Right kidney (tissue), 1 donor: ENCODE measurements around the gene PRDX5.
"Not testable (repeated sequence)": the region's sequence is repeated elsewhere in the genome, so short reads cannot be mapped to it uniquely, and the experiment has no call there.

ENCODE experiments used
- DNase-seq: peaks from one replicate; pipeline ENCODE4 v3.0.0-alpha.2; 2016

The PRDX5 gene

GRCh38 chr11:64322925-64323260 lies 5.0 kb downstream of the PRDX5 start:
- DNase-seq, result no peak

GRCh38 chr11:64323373-64323772 lies 5.5 kb downstream of the PRDX5 start:
- DNase-seq, result no peak

GRCh38 chr11:64323984-64324383 lies 6.1 kb downstream of the PRDX5 start:
- not testable (repeated sequence) for DNase-seq

GRCh38 chr11:64324692-64325469 lies 7.0 kb downstream of the PRDX5 start:
- DNase-seq, result no peak

- no peak for DNase-seq
Observed at GRCh38 chr11:64327375-64327774, 9.5 kb downstream of the PRDX5 start.

GRCh38 chr11:64327993-64328392 lies 10.1 kb downstream of the PRDX5 start:
- no peak for DNase-seq

GRCh38 chr11:64330888-64331287 lies 13.0 kb downstream of the PRDX5 start:
- no peak for DNase-seq

- no peak for DNase-seq
Observed at GRCh38 chr11:64331569-64332371, 13.8 kb downstream of the PRDX5 start.

- no peak for DNase-seq
Observed at GRCh38 chr11:64333556-64333955, 15.6 kb downstream of the PRDX5 start.

- DNase-seq, result no peak
Observed at GRCh38 chr11:64334764-64335735, 17.1 kb downstream of the PRDX5 start.

GRCh38 chr11:64337538-64338249 lies 19.8 kb downstream of the PRDX5 start:
- DNase-seq, result no peak

GRCh38 chr11:64338716-64339115 lies 20.8 kb downstream of the PRDX5 start:
- no peak for DNase-seq

GRCh38 chr11:64339286-64339685 lies 21.4 kb downstream of the PRDX5 start:
- no peak for DNase-seq

- no peak for DNase-seq
Observed at GRCh38 chr11:64339754-64340408, 22.0 kb downstream of the PRDX5 start, which contains the start of gene CCDC88B. TSS of gene CCDC88B (plus strand) at chr11:64340204. CDS start at chr11:64340267, 63 bp downstream.

GRCh38 chr11:64340671-64341335 lies 22.9 kb downstream of the PRDX5 start:
- DNase-seq, result no peak

GRCh38 chr11:64341429-64341828 lies 23.5 kb downstream of the PRDX5 start:
- DNase-seq, result no peak

GRCh38 chr11:64341851-64342791 lies 24.2 kb downstream of the PRDX5 start:
- DNase-seq, result peak; percentile 76

GRCh38 chr11:64342869-64343745 lies 25.2 kb downstream of the PRDX5 start:
- DNase-seq, result no peak
